ENCODE results near the gene ZNF418.

GRCh38 chr19:57888107-57888559, 47.1 kb downstream of the ZNF418 start:
- no peak for TF ChIP-seq EZH2 (IDR thresholded peaks at IDR 0.05; ENCODE audit: low read depth)
- TF ChIP-seq, protein P1, sequence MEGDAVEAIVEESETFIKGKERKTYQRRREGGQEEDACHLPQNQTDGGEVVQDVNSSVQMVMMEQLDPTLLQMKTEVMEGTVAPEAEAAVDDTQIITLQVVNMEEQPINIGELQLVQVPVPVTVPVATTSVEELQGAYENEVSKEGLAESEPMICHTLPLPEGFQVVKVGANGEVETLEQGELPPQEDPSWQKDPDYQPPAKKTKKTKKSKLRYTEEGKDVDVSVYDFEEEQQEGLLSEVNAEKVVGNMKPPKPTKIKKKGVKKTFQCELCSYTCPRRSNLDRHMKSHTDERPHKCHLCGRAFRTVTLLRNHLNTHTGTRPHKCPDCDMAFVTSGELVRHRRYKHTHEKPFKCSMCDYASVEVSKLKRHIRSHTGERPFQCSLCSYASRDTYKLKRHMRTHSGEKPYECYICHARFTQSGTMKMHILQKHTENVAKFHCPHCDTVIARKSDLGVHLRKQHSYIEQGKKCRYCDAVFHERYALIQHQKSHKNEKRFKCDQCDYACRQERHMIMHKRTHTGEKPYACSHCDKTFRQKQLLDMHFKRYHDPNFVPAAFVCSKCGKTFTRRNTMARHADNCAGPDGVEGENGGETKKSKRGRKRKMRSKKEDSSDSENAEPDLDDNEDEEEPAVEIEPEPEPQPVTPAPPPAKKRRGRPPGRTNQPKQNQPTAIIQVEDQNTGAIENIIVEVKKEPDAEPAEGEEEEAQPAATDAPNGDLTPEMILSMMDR (conservative IDR thresholded peaks at IDR 0.05), result no peak
